ENCODE data around the gene RDX.
"Not testable (repeated sequence)": the region's sequence is repeated elsewhere in the genome, so short reads cannot be mapped to it uniquely, and the experiment has no call there.

RDX gene

DNA sequence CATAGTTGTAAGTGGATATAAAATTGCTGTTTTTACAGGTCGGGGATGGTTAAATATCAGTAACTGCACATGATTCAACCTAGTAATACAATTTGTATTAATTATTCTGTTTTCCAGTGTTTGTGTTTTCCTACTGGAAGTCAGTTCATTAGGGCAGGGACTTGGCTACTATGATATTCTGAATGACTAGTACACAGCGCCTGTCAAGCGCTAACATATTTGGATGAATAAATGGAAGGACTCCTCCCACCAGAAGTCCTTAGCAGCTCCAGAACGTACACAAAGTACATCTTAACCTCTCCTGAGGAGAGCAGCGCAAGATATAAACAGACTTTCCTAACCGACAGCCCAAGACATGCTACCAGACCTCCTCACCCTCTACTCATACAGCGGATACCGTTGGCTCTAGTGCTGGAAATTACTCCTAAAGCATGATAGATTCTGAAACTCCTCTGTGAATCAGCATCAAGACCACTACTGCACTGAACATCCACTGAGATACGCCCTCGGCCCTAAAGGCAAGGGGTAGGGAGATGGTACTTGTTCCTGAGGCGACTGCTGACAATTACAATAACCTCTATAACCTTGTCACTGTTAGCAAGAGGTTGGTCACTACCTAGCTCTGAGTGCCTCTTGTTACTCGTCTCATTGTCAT lies 79.1 kb downstream of the RDX start:
- Histone ChIP-seq H3K27me3 (ENCODE audit: control insufficient read depth, low read length) (no peaks in the 10 kb centered on the region), H3K4me1 (ENCODE audit: control insufficient read depth, low read length) (no peaks in the 10 kb centered on the region), H3K79me2 (ENCODE audit: control insufficient read depth, low read length) (no peaks in the 10 kb centered on the region), H3K9me3 (ENCODE audit: control insufficient read depth, insufficient read depth, low read length) (no peaks in the 10 kb centered on the region), H4K20me1 (ENCODE audit: control insufficient read depth, insufficient read depth, low read depth, low read length) (no peaks in the 10 kb centered on the region), H3K9me2 (replicated peaks; ENCODE audit: control insufficient read depth, low read length) (no peaks in the 10 kb centered on the region), H3K4me3 (ENCODE audit: low read length) (no peak overlapping the region), H3K4me2 (ENCODE audit: low read length) (no peak overlapping the region), H3K36me3 (ENCODE audit: control insufficient read depth, low read length) (no peaks in the 10 kb centered on the region), H3F3A (ENCODE audit: control insufficient read depth, insufficient read depth) (no peaks in the 10 kb centered on the region), H3K27ac (ENCODE audit: low read depth, low read length) (no peak overlapping the region)
- no peak for TF ChIP-seq EZH2phosphoT487 (IDR thresholded peaks at IDR 0.05; ENCODE audit: borderline replicate concordance, low read length)
- TF ChIP-seq, protein P1, sequence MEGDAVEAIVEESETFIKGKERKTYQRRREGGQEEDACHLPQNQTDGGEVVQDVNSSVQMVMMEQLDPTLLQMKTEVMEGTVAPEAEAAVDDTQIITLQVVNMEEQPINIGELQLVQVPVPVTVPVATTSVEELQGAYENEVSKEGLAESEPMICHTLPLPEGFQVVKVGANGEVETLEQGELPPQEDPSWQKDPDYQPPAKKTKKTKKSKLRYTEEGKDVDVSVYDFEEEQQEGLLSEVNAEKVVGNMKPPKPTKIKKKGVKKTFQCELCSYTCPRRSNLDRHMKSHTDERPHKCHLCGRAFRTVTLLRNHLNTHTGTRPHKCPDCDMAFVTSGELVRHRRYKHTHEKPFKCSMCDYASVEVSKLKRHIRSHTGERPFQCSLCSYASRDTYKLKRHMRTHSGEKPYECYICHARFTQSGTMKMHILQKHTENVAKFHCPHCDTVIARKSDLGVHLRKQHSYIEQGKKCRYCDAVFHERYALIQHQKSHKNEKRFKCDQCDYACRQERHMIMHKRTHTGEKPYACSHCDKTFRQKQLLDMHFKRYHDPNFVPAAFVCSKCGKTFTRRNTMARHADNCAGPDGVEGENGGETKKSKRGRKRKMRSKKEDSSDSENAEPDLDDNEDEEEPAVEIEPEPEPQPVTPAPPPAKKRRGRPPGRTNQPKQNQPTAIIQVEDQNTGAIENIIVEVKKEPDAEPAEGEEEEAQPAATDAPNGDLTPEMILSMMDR (IDR thresholded peaks at IDR 0.05; ENCODE audit: low read depth, low read length, poor library complexity, severe bottlenecking): no peak

GRCh38 chr11:110209313-110209694 lies 87.1 kb downstream of the RDX start:
- not testable (repeated sequence) for H3K36me3 ChIP-seq (ENCODE audit: control insufficient read depth, low read length); H3K27ac ChIP-seq (ENCODE audit: low read depth, low read length); H3K79me2 ChIP-seq (ENCODE audit: control insufficient read depth, low read length); H3K9me3 ChIP-seq (ENCODE audit: control insufficient read depth, insufficient read depth, low read length); H3K27me3 ChIP-seq (ENCODE audit: control insufficient read depth, low read length); H3K4me1 ChIP-seq (ENCODE audit: control insufficient read depth, low read length); H4K20me1 ChIP-seq (ENCODE audit: control insufficient read depth, insufficient read depth, low read depth, low read length); H3F3A ChIP-seq (ENCODE audit: control insufficient read depth, insufficient read depth); H3K4me3 ChIP-seq (ENCODE audit: low read length); H3K9me2 ChIP-seq (replicated peaks; ENCODE audit: control insufficient read depth, low read length); H3K4me2 ChIP-seq (ENCODE audit: low read length)

GRCh38 chr11:110208678-110209312 lies 87.6 kb downstream of the RDX start:
- not testable (repeated sequence) for H3K9me2 ChIP-seq (replicated peaks; ENCODE audit: control insufficient read depth, low read length); H3K4me3 ChIP-seq (ENCODE audit: low read length); H3K27me3 ChIP-seq (ENCODE audit: control insufficient read depth, low read length); H3K4me1 ChIP-seq (ENCODE audit: control insufficient read depth, low read length); H3K4me2 ChIP-seq (ENCODE audit: low read length); H3K36me3 ChIP-seq (ENCODE audit: control insufficient read depth, low read length); H3K27ac ChIP-seq (ENCODE audit: low read depth, low read length); H3K79me2 ChIP-seq (ENCODE audit: control insufficient read depth, low read length); H3K9me3 ChIP-seq (ENCODE audit: control insufficient read depth, insufficient read depth, low read length); H3F3A ChIP-seq (ENCODE audit: control insufficient read depth, insufficient read depth); H4K20me1 ChIP-seq (ENCODE audit: control insufficient read depth, insufficient read depth, low read depth, low read length)

DNA sequence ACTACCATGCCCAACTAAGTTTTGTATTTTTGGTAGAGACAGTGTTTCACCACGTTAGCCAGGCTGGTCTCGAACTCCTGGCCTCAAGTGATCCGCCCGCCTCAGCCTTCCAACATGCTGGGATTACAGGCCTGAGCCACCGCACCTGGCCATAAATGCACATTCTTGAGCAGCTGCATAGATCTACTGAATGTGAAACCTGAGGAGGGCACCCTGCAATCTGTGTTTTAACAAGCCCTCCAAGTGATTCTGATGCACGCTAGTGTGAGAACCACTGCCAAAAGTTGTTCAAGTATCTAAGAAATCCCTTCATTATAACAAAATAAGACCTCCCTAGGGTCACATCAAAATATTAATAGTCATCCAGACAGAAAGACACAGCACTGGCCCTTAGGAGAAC lies 89.3 kb downstream of the RDX start:
- Histone ChIP-seq H3K4me1 (ENCODE audit: control insufficient read depth, low read length) (no peaks in the 10 kb centered on the region), H4K20me1 (ENCODE audit: control insufficient read depth, insufficient read depth, low read depth, low read length) (no peaks in the 10 kb centered on the region), H3F3A (ENCODE audit: control insufficient read depth, insufficient read depth) (no peaks in the 10 kb centered on the region), H3K9me3 (ENCODE audit: control insufficient read depth, insufficient read depth, low read length) (no peaks in the 10 kb centered on the region), H3K27ac (ENCODE audit: low read depth, low read length) (no peak overlapping the region), H3K4me2 (ENCODE audit: low read length) (no peak overlapping the region), H3K9me2 (replicated peaks; ENCODE audit: control insufficient read depth, low read length) (no peaks in the 10 kb centered on the region), H3K79me2 (ENCODE audit: control insufficient read depth, low read length) (no peaks in the 10 kb centered on the region), H3K4me3 (ENCODE audit: low read length) (no peak overlapping the region), H3K27me3 (ENCODE audit: control insufficient read depth, low read length) (no peaks in the 10 kb centered on the region), H3K36me3 (ENCODE audit: control insufficient read depth, low read length) (no peaks in the 10 kb centered on the region)
- no peak for TF ChIP-seq EZH2phosphoT487 (IDR thresholded peaks at IDR 0.05; ENCODE audit: borderline replicate concordance, low read length)
- TF ChIP-seq, protein P1 (IDR thresholded peaks at IDR 0.05; ENCODE audit: low read depth, low read length, poor library complexity, severe bottlenecking): no peak

Data from DOHH2 (cell line).